NOMO-1 (cell line): ENCODE results near the gene TNIK.

ENCODE experiments used
- DNase-seq, 2 experiments: peaks; one replicate each; lab custom pipeline; 2025; ENCODE audit not compliant: unreplicated experiment in 2 of 2; lab: John Stamatoyannopoulos, UW

The TNIK gene

DNA sequence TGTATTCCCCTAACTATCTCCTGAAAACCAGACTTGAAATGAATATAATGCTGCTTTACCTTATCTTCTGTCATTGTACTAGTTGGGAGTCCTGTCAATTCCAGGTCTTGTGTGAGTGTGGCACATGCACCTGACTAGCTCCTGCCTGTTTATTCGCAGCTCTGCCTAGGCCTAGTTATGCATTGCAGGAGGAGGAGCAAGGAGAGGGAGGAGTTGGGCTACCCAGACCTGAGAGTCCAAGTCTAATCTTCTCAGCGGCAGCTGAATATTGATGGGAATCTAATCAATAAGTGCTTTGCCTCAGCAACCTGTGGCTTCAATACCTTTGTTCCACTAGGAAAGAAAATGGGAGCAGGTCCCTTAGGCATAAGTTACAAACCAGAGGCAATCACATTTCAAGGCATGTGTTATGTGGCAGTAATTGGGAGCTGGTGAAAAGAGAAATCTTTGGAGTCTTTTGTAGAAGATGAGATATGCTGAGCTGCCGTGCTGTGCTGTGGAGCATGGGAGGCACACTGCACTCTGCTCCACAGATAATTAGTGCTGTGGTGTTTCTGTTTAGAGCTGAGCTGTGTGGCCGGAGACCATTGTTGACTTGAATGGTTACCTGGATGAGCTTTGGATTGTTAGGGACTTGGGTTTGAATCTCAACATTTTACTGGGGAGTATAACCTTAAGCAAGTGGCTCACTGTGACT lies 433.5 kb downstream of the TNIK start, which contains the start of gene SLC2A2:
SLC2A2 (minus strand) TSS at position 124 of the 697 bp plus-strand sequence; CDS start at position 74, 50 bp downstream.
- no peak for DNase-seq

DNA sequence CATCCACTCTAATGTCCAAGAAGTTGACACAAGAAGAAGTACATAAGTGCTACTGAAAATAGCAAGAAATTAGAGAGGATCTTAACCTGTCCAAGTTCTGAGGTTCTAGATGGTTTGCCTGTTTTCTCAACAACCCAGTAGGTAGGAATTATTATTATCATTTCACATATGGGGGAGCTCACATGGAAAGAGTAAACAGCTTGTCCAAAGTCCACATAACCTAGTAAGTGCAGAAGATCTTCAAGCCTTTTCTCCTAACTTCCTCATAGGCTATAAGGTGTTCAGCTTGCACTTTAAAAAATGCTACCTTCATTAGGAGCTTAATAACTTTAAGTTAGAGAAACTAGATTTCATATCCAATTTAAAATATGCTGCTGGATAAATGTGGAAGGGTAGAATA lies 436.6 kb downstream of the TNIK start:
- DNase-seq = no peak

DNA sequence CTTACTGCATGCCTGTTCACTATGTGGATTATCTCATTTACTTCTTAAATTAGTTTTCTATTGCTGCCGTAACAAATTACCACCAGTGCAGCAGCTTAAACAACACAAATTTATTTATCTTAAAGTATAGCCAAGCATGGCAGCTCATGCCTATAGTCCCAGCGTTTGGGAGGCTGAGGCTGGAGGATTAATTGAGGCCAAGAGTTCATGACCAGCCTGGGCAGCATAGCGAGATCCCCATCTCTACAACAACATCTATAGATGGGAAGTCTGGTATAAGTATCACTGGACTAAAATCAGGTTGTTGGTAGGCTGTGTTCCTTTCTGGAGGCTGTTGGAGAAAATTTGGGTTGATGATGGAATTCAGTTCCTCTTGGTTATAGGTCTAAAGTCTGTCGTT lies 438.8 kb downstream of the TNIK start:
- no peak for DNase-seq

DNA sequence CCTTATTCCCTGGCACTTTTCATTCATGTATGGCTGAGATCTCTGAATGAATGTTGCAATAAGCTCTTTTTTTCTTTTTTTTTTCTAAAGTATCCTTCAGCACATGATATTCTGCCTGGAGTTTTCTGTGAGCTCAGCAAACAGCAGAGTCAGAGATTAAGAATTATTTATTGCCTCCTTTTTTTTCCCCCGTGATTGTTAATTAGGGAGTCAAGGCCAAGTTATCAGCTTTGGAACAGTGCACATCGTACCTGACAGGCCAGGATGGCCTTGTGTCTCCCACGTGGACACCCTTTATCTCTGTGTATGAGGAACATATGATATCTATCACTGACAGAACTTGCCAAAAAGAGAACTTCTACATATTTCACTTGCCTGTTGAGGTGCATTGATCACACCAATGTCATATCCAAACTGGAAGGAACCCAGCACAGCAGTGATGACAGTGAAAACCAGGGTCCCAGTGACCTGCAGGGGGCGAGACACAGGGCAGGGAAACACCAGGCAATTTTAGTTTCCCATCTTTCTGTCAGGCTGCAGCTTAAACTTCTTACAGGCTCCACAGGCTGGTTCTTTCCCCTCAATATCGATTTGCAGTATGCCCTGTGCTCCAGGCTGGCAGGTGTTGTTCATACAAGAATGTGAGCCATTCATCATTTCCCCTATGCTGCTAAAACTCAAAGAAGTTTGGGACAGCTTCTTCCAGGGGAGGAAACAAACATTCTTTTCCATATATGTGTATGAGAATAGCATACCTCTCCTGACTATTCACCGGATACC lies 441.9 kb downstream of the TNIK start:
- DNase-seq = no peak

DNA sequence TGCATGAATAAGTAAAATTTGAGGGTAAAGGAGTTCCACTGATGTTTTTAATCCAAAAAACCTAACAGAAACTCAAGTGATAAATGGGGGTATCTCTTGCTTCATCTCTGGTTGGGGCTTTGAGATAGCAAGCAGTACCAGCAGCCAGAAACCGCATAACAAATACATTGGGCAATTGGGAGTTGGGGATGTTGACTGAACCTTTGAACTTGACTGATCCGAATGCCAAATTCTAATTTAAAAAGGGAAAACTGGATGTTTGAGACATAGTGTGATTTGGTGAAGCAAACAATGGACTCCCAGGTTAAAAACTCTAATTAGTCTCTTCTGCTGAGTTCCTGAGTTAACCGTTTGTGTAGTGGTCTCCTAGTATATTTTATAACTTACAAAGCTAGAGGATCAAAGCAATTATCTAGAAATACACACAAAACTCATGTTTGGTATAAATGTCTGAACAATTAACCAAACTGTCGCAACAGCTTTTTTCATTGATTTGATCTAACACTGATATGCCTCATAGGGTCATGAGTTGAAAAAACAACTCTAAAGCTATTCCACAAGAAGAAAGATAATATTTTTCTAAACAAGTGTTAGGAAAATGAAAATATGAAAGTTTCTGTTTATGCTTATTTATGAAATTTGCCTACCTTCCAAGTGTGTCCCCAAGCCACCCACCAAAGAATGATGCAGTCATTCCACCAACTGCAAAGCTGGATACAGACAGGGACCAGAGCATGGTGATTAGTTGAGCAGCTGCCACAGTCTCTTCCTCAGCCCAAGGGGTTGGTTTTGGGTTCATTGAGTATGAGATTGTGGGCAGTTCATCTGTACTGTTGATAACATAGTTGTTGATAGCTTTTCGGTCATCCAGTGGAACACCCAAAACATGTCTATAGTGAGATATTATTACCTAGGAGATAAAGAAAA lies 446.1 kb downstream of the TNIK start:
- no peak for DNase-seq

DNA sequence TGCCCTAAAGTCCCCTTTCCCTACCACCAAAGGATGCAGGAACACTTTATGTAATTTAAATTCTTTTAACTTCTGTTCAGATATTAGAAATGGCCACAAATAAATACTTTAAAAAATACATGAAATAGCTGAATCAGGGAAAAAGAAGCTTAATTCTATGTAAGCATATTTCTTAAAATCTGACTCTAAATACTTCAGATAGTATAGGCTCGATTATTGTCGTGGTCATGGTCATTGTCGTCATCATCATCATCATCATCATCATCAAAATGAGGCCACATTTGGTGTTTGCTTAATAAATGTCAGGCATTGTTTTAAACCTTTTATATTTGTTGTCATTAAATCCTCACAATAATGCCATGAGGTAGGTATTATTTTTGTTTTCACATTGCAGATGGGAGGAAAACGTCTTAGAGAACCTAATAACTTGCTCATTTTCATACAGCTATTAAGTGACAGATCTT lies 448.3 kb downstream of the TNIK start:
- DNase-seq = no peak
